ENCODE results near the gene CSMD2. TPM values are rescaled to one million over a fixed set of nuclear protein-coding genes. Genes with fewer than 3 reads are reported as not detected.

CSMD2 gene
- total and polyA plus RNA-seq, 2 experiments from 2014 or later = 5.3 to 16.6 TPM

- no peaks in the 10 kb centered on the region for H4K20me1 ChIP-seq (replicated peaks; ENCODE audit: insufficient read depth)
- no peaks in the 10 kb centered on the region for H3K9me2 ChIP-seq (ENCODE audit: insufficient read depth)
- ATAC-seq (no peak), DNase-seq (ENCODE audit: low spot score) (no peak)
- H3K4me1 Mint-ChIP-seq = no peaks in the 10 kb centered on the region
- no peaks in the 10 kb centered on the region for H3K27me3 ChIP-seq (ENCODE audit: insufficient read depth)
- no peaks in the 10 kb centered on the region for H3K36me3 ChIP-seq (ENCODE audit: insufficient read depth)
- TF ChIP-seq NANOG (IDR thresholded peaks at IDR 0.05; ENCODE audit: borderline replicate concordance) (no peak), ZNF331 (CRISPR knock-in tag; IDR thresholded peaks at IDR 0.05; ENCODE audit: low read depth) (no peak), JUNB (IDR thresholded peaks at IDR 0.05; ENCODE audit: unreplicated experiment) (no peak), POLR2AphosphoS5 (IDR thresholded peaks at IDR 0.05; ENCODE audit: low read depth) (no peak), STAT1 (IDR thresholded peaks at IDR 0.05; ENCODE audit: unreplicated experiment) (no peak), CREB1 (CRISPR knock-in tag; IDR thresholded peaks at IDR 0.05; ENCODE audit: low read depth) (no peak), CTCF (conservative IDR thresholded peaks at IDR 0.05; ENCODE audit: low read depth in 2 of 2) (no peak), ETS1 (IDR thresholded peaks at IDR 0.05) (no peak), ZNF114 (CRISPR knock-in tag; IDR thresholded peaks at IDR 0.05) (no peak), EZH2phosphoT487 (IDR thresholded peaks at IDR 0.05; ENCODE audit: unreplicated experiment) (no peak)
- H3K27me3 Mint-ChIP-seq (ENCODE audit: insufficient read depth, low read depth, poor library complexity) = no peaks in the 10 kb centered on the region
- H3K9me3 Mint-ChIP-seq = no peaks in the 10 kb centered on the region
- H2AFZ ChIP-seq = no peak overlapping the region
- H3K36me3 Mint-ChIP-seq (ENCODE audit: low read depth) = peaks cover 19% of the 10 kb centered on the region; the same call in 2 of the 3 replicates
- no peak overlapping the region for H3K4me3 ChIP-seq
- no peak overlapping the region for H3K27ac Mint-ChIP-seq
- no peak overlapping the region for H3K4me2 ChIP-seq
- H3K79me2 ChIP-seq (replicated peaks; ENCODE audit: insufficient read depth) = no peaks in the 10 kb centered on the region
- H3K4me3 Mint-ChIP-seq = no peak overlapping the region
- no peak overlapping the region for H3K27ac ChIP-seq (ENCODE audit: low read depth)
- H3F3A ChIP-seq (replicated peaks; ENCODE audit: low read depth) = no peaks in the 10 kb centered on the region
- no peaks in the 10 kb centered on the region for H3K4me1 ChIP-seq (ENCODE audit: insufficient read depth)
Measured at GRCh38 chr1:33560680-33561079, 604.4 kb downstream of the CSMD2 start.

- Histone ChIP-seq H3K4me3 (no peak overlapping the region), H3F3A (replicated peaks; ENCODE audit: low read depth) (no peaks in the 10 kb centered on the region), H3K27ac (ENCODE audit: low read depth) (no peak overlapping the region), H2AFZ (no peak overlapping the region), H3K9me2 (ENCODE audit: insufficient read depth) (peaks cover 8% of the 10 kb centered on the region; the same call in 1 of the 2 replicates), H3K79me2 (replicated peaks; ENCODE audit: insufficient read depth) (no peaks in the 10 kb centered on the region), H3K36me3 (ENCODE audit: insufficient read depth) (no peaks in the 10 kb centered on the region; the same call in none of the 2 replicates), H3K27me3 (ENCODE audit: insufficient read depth) (no peaks in the 10 kb centered on the region), H3K4me1 (ENCODE audit: insufficient read depth) (no peaks in the 10 kb centered on the region), H4K20me1 (replicated peaks; ENCODE audit: insufficient read depth) (no peaks in the 10 kb centered on the region), H3K4me2 (no peak overlapping the region)
- no peaks in the 10 kb centered on the region for H3K4me1 Mint-ChIP-seq
- DNase-seq (ENCODE audit: low spot score) (no peak), ATAC-seq (no peak)
- no peak overlapping the region for H3K4me3 Mint-ChIP-seq
- H3K27ac Mint-ChIP-seq = no peak overlapping the region
- peaks cover 71% of the 10 kb centered on the region for H3K36me3 Mint-ChIP-seq (ENCODE audit: low read depth)
- H3K27me3 Mint-ChIP-seq (ENCODE audit: insufficient read depth, low read depth, poor library complexity) = peaks cover 5% of the 10 kb centered on the region
- H3K9me3 Mint-ChIP-seq = peaks cover 41% of the 10 kb centered on the region
- TF ChIP-seq EZH2 (IDR thresholded peaks at IDR 0.05; ENCODE audit: low read depth, unreplicated experiment) (no peak), EZH2phosphoT487 (IDR thresholded peaks at IDR 0.05; ENCODE audit: unreplicated experiment) (no peak), ZNF114 (CRISPR knock-in tag; IDR thresholded peaks at IDR 0.05) (no peak), ETS1 (IDR thresholded peaks at IDR 0.05) (no peak), STAT1 (IDR thresholded peaks at IDR 0.05; ENCODE audit: unreplicated experiment) (no peak), REST (IDR thresholded peaks at IDR 0.05; ENCODE audit: unreplicated experiment) (no peak), CREB1 (CRISPR knock-in tag; IDR thresholded peaks at IDR 0.05; ENCODE audit: low read depth) (no peak), NANOG (IDR thresholded peaks at IDR 0.05; ENCODE audit: borderline replicate concordance) (no peak), ZNF331 (CRISPR knock-in tag; IDR thresholded peaks at IDR 0.05; ENCODE audit: low read depth) (no peak), JUNB (IDR thresholded peaks at IDR 0.05; ENCODE audit: unreplicated experiment) (no peak)
Measured at GRCh38 chr1:33548721-33549120, 616.3 kb downstream of the CSMD2 start.
